ENCODE data around the gene RASGEF1B.
A peak's percentile ranks its signal among the peaks of the same experiment; 100 is the strongest.
"Not testable (repeated sequence)": the region's sequence is repeated elsewhere in the genome, so short reads cannot be mapped to it uniquely, and the experiment has no call there.

RASGEF1B gene

DNA sequence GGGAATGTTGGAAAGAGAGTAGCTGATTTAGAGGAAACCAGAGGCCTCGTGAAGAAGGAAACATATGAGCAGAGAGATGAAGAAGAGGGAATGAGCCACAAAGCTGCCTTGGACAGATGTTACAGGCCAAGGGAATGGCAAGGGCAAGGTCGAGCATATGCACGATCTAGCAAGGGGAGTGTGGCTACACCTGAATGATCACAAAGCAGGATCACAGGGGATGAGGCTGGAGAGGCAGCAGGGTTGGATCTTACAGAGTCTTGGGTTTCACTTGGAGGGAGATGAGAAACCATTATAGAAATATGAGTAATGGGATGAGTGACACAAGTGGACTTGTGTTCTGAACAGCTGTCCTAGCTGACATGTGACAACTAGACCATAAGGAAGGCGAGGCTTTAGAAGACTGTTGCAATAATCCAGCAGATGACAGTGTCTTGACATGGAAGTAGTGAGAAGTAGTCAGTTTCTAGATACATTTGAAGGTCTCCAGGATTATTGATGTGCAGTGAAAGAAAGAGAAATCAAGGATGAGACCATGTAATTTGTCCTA, 58.7 kb downstream of the RASGEF1B start:
- Mint-ChIP-seq H3K36me3 (ENCODE audit: low read depth) (peaks cover 18% of the 10 kb centered on the region), H3K27ac (no peak overlapping the region), H3K4me3 (no peak overlapping the region), H3K27me3 (ENCODE audit: low read depth, poor library complexity) (peaks cover 3% of the 10 kb centered on the region), H3K9me3 (peaks cover 22% of the 10 kb centered on the region), H3K4me1 (peaks cover 40% of the 10 kb centered on the region)
- TF ChIP-seq, protein P1, sequence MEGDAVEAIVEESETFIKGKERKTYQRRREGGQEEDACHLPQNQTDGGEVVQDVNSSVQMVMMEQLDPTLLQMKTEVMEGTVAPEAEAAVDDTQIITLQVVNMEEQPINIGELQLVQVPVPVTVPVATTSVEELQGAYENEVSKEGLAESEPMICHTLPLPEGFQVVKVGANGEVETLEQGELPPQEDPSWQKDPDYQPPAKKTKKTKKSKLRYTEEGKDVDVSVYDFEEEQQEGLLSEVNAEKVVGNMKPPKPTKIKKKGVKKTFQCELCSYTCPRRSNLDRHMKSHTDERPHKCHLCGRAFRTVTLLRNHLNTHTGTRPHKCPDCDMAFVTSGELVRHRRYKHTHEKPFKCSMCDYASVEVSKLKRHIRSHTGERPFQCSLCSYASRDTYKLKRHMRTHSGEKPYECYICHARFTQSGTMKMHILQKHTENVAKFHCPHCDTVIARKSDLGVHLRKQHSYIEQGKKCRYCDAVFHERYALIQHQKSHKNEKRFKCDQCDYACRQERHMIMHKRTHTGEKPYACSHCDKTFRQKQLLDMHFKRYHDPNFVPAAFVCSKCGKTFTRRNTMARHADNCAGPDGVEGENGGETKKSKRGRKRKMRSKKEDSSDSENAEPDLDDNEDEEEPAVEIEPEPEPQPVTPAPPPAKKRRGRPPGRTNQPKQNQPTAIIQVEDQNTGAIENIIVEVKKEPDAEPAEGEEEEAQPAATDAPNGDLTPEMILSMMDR (IDR thresholded peaks at IDR 0.05) = no peak
- no peak for DNase-seq

DNA sequence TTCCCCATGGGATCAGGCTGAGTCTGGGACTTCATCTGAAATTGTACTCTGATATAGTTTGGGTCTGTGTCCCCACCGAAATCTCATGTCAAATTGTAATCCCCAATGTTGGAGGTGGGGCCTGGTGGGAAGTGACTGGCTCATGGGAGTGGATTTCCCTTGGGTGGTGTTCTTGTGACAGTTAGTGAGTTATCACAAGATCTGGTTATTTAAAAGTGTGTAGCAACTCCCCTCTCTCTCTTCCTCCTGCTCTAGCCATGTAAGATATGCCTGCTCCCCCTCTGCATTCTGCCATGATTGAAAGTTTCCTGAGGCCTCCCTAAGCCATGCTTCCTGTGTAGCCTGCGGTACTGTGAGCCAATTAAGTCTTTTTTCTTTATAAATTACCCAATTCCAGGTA, 61.0 kb downstream of the RASGEF1B start:
- H3K27me3 Mint-ChIP-seq (ENCODE audit: low read depth, poor library complexity) = peaks cover 6% of the 10 kb centered on the region
- no peak overlapping the region for H3K27ac Mint-ChIP-seq
- H3K4me3 Mint-ChIP-seq = no peak overlapping the region
- TF ChIP-seq, protein P1 (IDR thresholded peaks at IDR 0.05) = no peak
- H3K9me3 Mint-ChIP-seq = peaks cover 22% of the 10 kb centered on the region
- H3K4me1 Mint-ChIP-seq = peaks cover 31% of the 10 kb centered on the region
- DNase-seq = no peak
- peaks cover 18% of the 10 kb centered on the region for H3K36me3 Mint-ChIP-seq (ENCODE audit: low read depth)

GRCh38 chr4:81409836-81410235, 61.9 kb downstream of the RASGEF1B start:
- Mint-ChIP-seq H3K27me3 (ENCODE audit: low read depth, poor library complexity) (peaks cover 5% of the 10 kb centered on the region), H3K9me3 (peaks cover 20% of the 10 kb centered on the region), H3K27ac (no peak overlapping the region), H3K36me3 (ENCODE audit: low read depth) (peaks cover 17% of the 10 kb centered on the region), H3K4me3 (no peak overlapping the region), H3K4me1 (peaks cover 31% of the 10 kb centered on the region)
- TF ChIP-seq, protein P1 (IDR thresholded peaks at IDR 0.05) = no peak
- DNase-seq = no peak

GRCh38 chr4:81408341-81408740, 63.4 kb downstream of the RASGEF1B start:
- no peak overlapping the region for H3K27ac Mint-ChIP-seq
- H3K36me3 Mint-ChIP-seq (ENCODE audit: low read depth) = peaks cover 4% of the 10 kb centered on the region
- TF ChIP-seq, protein P1 (IDR thresholded peaks at IDR 0.05) = no peak
- H3K4me3 Mint-ChIP-seq = no peak overlapping the region
- peaks cover 7% of the 10 kb centered on the region for H3K9me3 Mint-ChIP-seq
- DNase-seq = no peak
- H3K4me1 Mint-ChIP-seq = peaks cover 31% of the 10 kb centered on the region
- peaks cover 11% of the 10 kb centered on the region for H3K27me3 Mint-ChIP-seq (ENCODE audit: low read depth, poor library complexity)

- H3K9me3 Mint-ChIP-seq = peaks cover under 1% of the 10 kb centered on the region
- peaks cover 25% of the 10 kb centered on the region for H3K4me1 Mint-ChIP-seq
- peaks cover 16% of the 10 kb centered on the region for H3K27me3 Mint-ChIP-seq (ENCODE audit: low read depth, poor library complexity)
- TF ChIP-seq, protein P1 (IDR thresholded peaks at IDR 0.05) = no peak
- no peak overlapping the region for H3K27ac Mint-ChIP-seq
- H3K4me3 Mint-ChIP-seq = no peak overlapping the region
- no peak for DNase-seq
- no peaks in the 10 kb centered on the region for H3K36me3 Mint-ChIP-seq (ENCODE audit: low read depth)
Observed at GRCh38 chr4:81407726-81408125, 64.0 kb downstream of the RASGEF1B start.

- Mint-ChIP-seq H3K4me1 (peaks cover 25% of the 10 kb centered on the region), H3K27me3 (ENCODE audit: low read depth, poor library complexity) (peaks cover 16% of the 10 kb centered on the region), H3K27ac (peak overlapping the region; percentile 31)
- DNase-seq; H3K4me3 Mint-ChIP-seq; H3K36me3 Mint-ChIP-seq (ENCODE audit: low read depth); H3K9me3 Mint-ChIP-seq: not testable (repeated sequence)
Observed at GRCh38 chr4:81406481-81406880, 65.2 kb downstream of the RASGEF1B start.

All from nephron progenitor cell (in vitro differentiated cells).